ENCODE data around the gene CCT6A.
A peak's percentile ranks its signal among the peaks of the same experiment; 100 is the strongest.
"Not testable (repeated sequence)": the region's sequence is repeated elsewhere in the genome, so short reads cannot be mapped to it uniquely, and the experiment has no call there.

Gene CCT6A

GRCh38 chr7:56053379-56053778 lies 1.8 kb downstream of the CCT6A start:
- no peak for DNase-seq (ENCODE audit: low read depth)

- no peak for DNase-seq (ENCODE audit: low read depth)
Observed at GRCh38 chr7:56053993-56054392, 2.4 kb downstream of the CCT6A start.

- DNase-seq (ENCODE audit: low read depth), result no peak
Observed at GRCh38 chr7:56062382-56062781, 10.8 kb downstream of the CCT6A start.

GRCh38 chr7:56063500-56063881 lies 11.9 kb downstream of the CCT6A start:
- no peak for DNase-seq (ENCODE audit: low read depth)

- DNase-seq (ENCODE audit: low read depth), result peak; percentile 71
Observed at GRCh38 chr7:56063882-56064625, 12.5 kb downstream of the CCT6A start, which contains the start of gene SUMF2. SUMF2 (plus strand) TSS chr7:56064286; CDS start chr7:56064312, 26 bp downstream.

- not testable (repeated sequence) for DNase-seq (ENCODE audit: low read depth)
Observed at GRCh38 chr7:56066376-56066775, 14.8 kb downstream of the CCT6A start.

GRCh38 chr7:56074371-56074791 lies 22.8 kb downstream of the CCT6A start:
- DNase-seq (ENCODE audit: low read depth), result peak; percentile 70

- DNase-seq (ENCODE audit: low read depth), result no peak
Observed at GRCh38 chr7:56077681-56078080, 26.1 kb downstream of the CCT6A start.

- no peak for DNase-seq (ENCODE audit: low read depth)
Observed at GRCh38 chr7:56078196-56078595, 26.6 kb downstream of the CCT6A start.

- DNase-seq (ENCODE audit: low read depth), result peak; percentile 65
Observed at GRCh38 chr7:56079450-56080185, 28.1 kb downstream of the CCT6A start.

GRCh38 chr7:56080726-56081435 lies 29.3 kb downstream of the CCT6A start:
- not testable (repeated sequence) for DNase-seq (ENCODE audit: low read depth)

- DNase-seq (ENCODE audit: low read depth), result no peak
Observed at GRCh38 chr7:56081626-56082340, 30.2 kb downstream of the CCT6A start.

- no peak for DNase-seq (ENCODE audit: low read depth)
Observed at GRCh38 chr7:56083150-56083785, 31.7 kb downstream of the CCT6A start.

- DNase-seq (ENCODE audit: low read depth), result no peak
Observed at GRCh38 chr7:56086761-56087160, 35.2 kb downstream of the CCT6A start.

- no peak for DNase-seq (ENCODE audit: low read depth)
Observed at GRCh38 chr7:56087445-56087844, 35.9 kb downstream of the CCT6A start.

GRCh38 chr7:56091591-56091990 lies 40.0 kb downstream of the CCT6A start:
- peak; percentile 60 for DNase-seq (ENCODE audit: low read depth)

- DNase-seq (ENCODE audit: low read depth), result not testable (repeated sequence)
Observed at GRCh38 chr7:56092388-56092787, 40.8 kb downstream of the CCT6A start.

- DNase-seq (ENCODE audit: low read depth), result peak; percentile 79
Observed at GRCh38 chr7:56092789-56093531, 41.4 kb downstream of the CCT6A start, which contains the start of gene PHKG1. PHKG1 (minus strand) TSS chr7:56092952; CDS start chr7:56088941, 4,011 bp downstream.

GRCh38 chr7:56097700-56098099 lies 46.1 kb downstream of the CCT6A start:
- peak; percentile 85 for DNase-seq (ENCODE audit: low read depth)

GRCh38 chr7:56098187-56099008 lies 46.8 kb downstream of the CCT6A start:
- not testable (repeated sequence) for DNase-seq (ENCODE audit: low read depth)
